Endothelial cell of coronary artery (primary cell): ENCODE data around the gene EDDM13. TPM values are rescaled to one million over a fixed set of nuclear protein-coding genes. Genes with fewer than 3 reads are reported as not detected.

Source experiments
- total RNA-seq: library from RNA; depleted of rRNA; stranded (reverse); fragments of >200 nt; gene quantifications from 2 replicates; pipeline ENCODE4 v1.2.3, GENCODE V29; 2014

The EDDM13 gene, protein sequence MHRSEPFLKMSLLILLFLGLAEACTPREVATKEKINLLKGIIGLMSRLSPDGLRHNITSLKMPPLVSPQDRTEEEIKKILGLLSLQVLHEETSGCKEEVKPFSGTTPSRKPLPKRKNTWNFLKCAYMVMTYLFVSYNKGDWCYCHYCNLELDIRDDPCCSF
- 0.47 and 0.63 TPM in 2 replicates for total RNA-seq

GRCh38 chr19:56272161-56272798, at the start of gene EDDM13:
EDDM13 (plus strand) TSS chr19:56272748; CDS start chr19:56272835, 87 bp downstream.

DNA sequence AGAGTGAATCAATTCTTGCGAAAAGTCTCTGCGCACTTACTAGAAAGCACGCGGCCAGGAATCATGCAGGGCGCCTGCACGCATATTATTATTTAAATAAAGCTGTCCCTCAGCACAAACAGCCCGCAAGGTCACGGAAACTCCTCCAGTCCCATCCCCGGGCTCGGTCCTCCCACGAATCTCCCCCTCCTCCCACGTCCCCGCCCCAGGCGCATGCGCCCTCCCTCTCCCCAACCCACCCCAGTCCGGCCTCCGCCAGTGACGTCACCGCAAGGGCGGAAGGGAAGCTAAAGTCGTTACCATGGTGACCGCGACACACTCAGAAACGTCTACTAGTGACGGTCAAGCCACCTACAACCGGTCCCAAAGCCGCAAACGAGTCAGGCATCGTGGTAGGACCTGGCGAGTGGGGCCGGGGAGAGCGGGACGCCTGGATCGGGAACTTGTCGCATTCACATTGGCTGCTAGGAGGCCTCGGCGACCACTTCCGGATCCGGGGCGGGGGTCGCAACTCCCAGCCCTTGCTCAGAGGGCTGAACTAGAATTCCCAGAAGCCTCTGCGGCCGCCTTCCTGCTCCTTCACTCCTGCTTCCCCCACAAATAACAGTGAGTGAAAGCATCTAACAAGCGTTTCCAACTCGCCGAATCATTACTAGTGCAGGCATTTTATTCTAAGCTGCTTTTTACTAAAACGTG, 42.0 kb downstream of the EDDM13 start, which contains the start of gene ZSCAN5A:
Gene ZSCAN5A (minus strand): TSS at position 459 of the 696 bp plus-strand sequence. CDS start 89,793 bp downstream, outside the sequence.

Other genes starting within 250 kb of the EDDM13 start
- gene ZNF787, start 151.5 kb upstream of the EDDM13 start, total RNA-seq, result 31.5 and 34.1 TPM in 2 replicates
- gene ZNF444, start 131.5 kb upstream of the EDDM13 start, total RNA-seq, result 10.2 and 16.2 TPM in 2 replicates
- gene GALP, start 96.7 kb upstream of the EDDM13 start, total RNA-seq, result not detected in 2 replicates
- gene ZSCAN5B, start 75.0 kb upstream of the EDDM13 start, total RNA-seq, result not detected in 2 replicates
- not detected in 2 replicates for gene ZSCAN5C, start 70.5 kb upstream of the EDDM13 start, total RNA-seq
- 7.6 TPM in 2 replicates for gene ZSCAN5A, start 42.1 kb downstream of the EDDM13 start, total RNA-seq
- 1.6 and 2.3 TPM in 2 replicates for gene ZNF582, start 120.8 kb downstream of the EDDM13 start, total RNA-seq
- gene ZNF583, start 131.6 kb downstream of the EDDM13 start, total RNA-seq, result 3.5 and 5.4 TPM in 2 replicates
- 1.1 and 3.2 TPM in 2 replicates for gene ZNF667, start 204.6 kb downstream of the EDDM13 start, total RNA-seq
- 0.81 and 2.0 TPM in 2 replicates for gene ZNF471, start 235.1 kb downstream of the EDDM13 start, total RNA-seq